Hematopoietic multipotent progenitor cell (in vitro differentiated cells): ENCODE measurements around the gene P2RX7. TPM values are rescaled to one million over a fixed set of nuclear protein-coding genes. Genes with fewer than 3 reads are reported as not detected.
"Not testable (repeated sequence)": the region's sequence is repeated elsewhere in the genome, so short reads cannot be mapped to it uniquely, and the experiment has no call there.

Experiments used
- DNase-seq, 3 donors: peaks; one replicate each; pipeline ENCODE4 v3.0.0-alpha.2; 2011 to 2015; ENCODE audit warnings: low read depth in 2 of 3, low spot score in 2 of 3
- small RNA-seq: library from RNA; depleted of rRNA; stranded (forward); fragments of <200 nt; gene quantifications from one replicate; pipeline ENCODE3, GENCODE V24; 2012
- total RNA-seq: library from RNA; depleted of rRNA; stranded (reverse); fragments of >200 nt; gene quantifications from one replicate; pipeline ENCODE4 v1.2.3, GENCODE V29; 2012

Gene P2RX7
- total RNA-seq, 1 donor: 9.2 TPM

- DNase-seq: no peak
Observed at GRCh38 chr12:121226399-121226798, 93.7 kb downstream of the P2RX7 start.

- not testable (repeated sequence) for DNase-seq
Observed at GRCh38 chr12:121226871-121227270, 94.2 kb downstream of the P2RX7 start.

GRCh38 chr12:121227294-121227693 is 94.6 kb downstream of the P2RX7 start:
- DNase-seq: no peak

GRCh38 chr12:121228919-121229665 is 96.4 kb downstream of the P2RX7 start:
- no peak for DNase-seq

GRCh38 chr12:121229826-121230537 is 97.3 kb downstream of the P2RX7 start:
- peak in 2 of 3 donors; percentile 60 to 74 for DNase-seq

GRCh38 chr12:121230538-121230907 is 97.8 kb downstream of the P2RX7 start:
- DNase-seq: no peak

- no peak for DNase-seq
Observed at GRCh38 chr12:121232163-121232562, 99.5 kb downstream of the P2RX7 start.

- DNase-seq: no peak
Observed at GRCh38 chr12:121232977-121233627, 100.4 kb downstream of the P2RX7 start.

GRCh38 chr12:121233628-121234020 is 100.9 kb downstream of the P2RX7 start:
- DNase-seq: no peak

GRCh38 chr12:121236776-121237175 is 104.1 kb downstream of the P2RX7 start:
- DNase-seq: no peak

- no peak for DNase-seq
Observed at GRCh38 chr12:121237415-121237814, 104.7 kb downstream of the P2RX7 start.

Small RNAs within 50 kb of the gene (small RNA-seq; reads per million reads assigned to genes)
- not detected for gene AC079602.1
- gene RF00156: not detected
- gene Z98941.1: not detected

Other genes with a start within 250 kb of the P2RX7 start
- gene SPPL3, start 228.5 kb upstream of the P2RX7 start, total RNA-seq: 21.3 TPM
- gene HNF1A, start 154.3 kb upstream of the P2RX7 start, total RNA-seq: not detected
- 18.6 TPM for gene C12orf43, start 116.4 kb upstream of the P2RX7 start, total RNA-seq
- gene OASL, start 93.6 kb upstream of the P2RX7 start, total RNA-seq: 4.6 TPM
- 46.0 TPM for gene P2RX4, start 77.3 kb downstream of the P2RX7 start, total RNA-seq
- gene CAMKK2, start 163.8 kb downstream of the P2RX7 start, total RNA-seq: 32.3 TPM
- 118 TPM for gene ANAPC5, start 219.5 kb downstream of the P2RX7 start, total RNA-seq